ENCODE results near the gene DCHS1. TPM values are rescaled to one million over a fixed set of nuclear protein-coding genes. Genes with fewer than 3 reads are reported as not detected.

DCHS1 gene
- total RNA-seq, 3 donors from 2014 or later (not counting 1 experiment from before 2014, with no cell fraction given): 0.49 to 1.0 (median 0.83) TPM

DNA sequence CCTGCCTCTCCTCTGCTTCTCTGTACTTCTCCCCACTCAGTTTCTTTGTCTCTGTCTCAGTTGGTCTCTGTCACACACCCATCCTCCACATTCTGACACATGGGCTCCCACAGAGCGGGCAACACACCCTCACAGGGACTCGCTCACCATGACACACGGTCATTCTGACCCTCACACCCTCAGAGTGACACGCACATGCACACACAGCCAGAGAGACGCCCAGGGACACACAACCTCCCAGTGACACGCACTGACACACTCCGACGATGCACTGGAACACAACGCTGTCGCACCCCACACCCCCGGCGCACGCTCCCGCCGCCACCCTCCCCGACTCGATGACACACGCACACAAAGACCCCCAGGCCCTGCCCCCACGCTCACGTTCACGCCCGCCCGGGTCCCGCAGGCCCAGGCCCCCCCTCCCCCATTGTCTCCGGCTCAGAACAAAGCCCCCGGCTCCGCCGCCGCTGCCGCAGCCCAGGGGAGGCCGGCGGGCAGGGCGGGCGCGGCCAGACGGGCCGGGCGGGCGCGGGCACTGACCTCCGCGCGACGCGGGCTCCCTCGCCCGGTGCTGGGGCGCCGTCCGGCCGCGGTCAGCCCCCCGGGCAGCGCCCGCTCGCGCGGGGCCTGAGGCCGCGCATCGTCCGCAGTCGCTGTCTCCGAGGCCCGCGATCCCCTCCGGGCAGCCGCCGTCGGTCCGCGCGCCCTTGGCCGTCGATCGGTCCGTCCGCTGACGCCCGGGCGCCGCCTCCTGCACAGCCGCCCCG lies 404 bp downstream of the DCHS1 start:
- Mint-ChIP-seq H3K9me3 (no peaks in the 10 kb centered on the region), H3K27ac (no peak overlapping the region), H3K27me3 (ENCODE audit: low read depth in 2 of 2) (peaks cover 0 to 11% of the 10 kb centered on the region in 2 donors), H3K4me3 (no peak overlapping the region), H3K36me3 (no peaks in the 10 kb centered on the region), H3K4me1 (peaks cover 0 to 6% of the 10 kb centered on the region in 2 donors)
- Histone ChIP-seq H3K4me1 (ENCODE audit: control insufficient read depth, insufficient read depth, low read length) (peaks cover 10% of the 10 kb centered on the region), H3K27ac (ENCODE audit: low read length) (no peak overlapping the region), H3K36me3 (ENCODE audit: control insufficient read depth, insufficient read depth, low read length) (no peaks in the 10 kb centered on the region), H3K9me3 (ENCODE audit: control insufficient read depth, insufficient read depth, low read length) (no peaks in the 10 kb centered on the region), H3K4me3 (ENCODE audit: low read length) (peak overlapping the region; percentile 12), H3K27me3 (ENCODE audit: control insufficient read depth, insufficient read depth, low read length) (peaks cover 4% of the 10 kb centered on the region)
- ATAC-seq (peak; percentile 40 to 72 (median 58)), DNase-seq (peak in 1 of 2 donors; percentile 54)
- TF ChIP-seq, protein P1, sequence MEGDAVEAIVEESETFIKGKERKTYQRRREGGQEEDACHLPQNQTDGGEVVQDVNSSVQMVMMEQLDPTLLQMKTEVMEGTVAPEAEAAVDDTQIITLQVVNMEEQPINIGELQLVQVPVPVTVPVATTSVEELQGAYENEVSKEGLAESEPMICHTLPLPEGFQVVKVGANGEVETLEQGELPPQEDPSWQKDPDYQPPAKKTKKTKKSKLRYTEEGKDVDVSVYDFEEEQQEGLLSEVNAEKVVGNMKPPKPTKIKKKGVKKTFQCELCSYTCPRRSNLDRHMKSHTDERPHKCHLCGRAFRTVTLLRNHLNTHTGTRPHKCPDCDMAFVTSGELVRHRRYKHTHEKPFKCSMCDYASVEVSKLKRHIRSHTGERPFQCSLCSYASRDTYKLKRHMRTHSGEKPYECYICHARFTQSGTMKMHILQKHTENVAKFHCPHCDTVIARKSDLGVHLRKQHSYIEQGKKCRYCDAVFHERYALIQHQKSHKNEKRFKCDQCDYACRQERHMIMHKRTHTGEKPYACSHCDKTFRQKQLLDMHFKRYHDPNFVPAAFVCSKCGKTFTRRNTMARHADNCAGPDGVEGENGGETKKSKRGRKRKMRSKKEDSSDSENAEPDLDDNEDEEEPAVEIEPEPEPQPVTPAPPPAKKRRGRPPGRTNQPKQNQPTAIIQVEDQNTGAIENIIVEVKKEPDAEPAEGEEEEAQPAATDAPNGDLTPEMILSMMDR (IDR thresholded peaks at IDR 0.05): no peak
- 4% methylated on average over 82 of the region's 84 CpGs for WGBS (ENCODE audit: insufficient coverage)
- intact Hi-C loops (cut with micrococcal nuclease): no loop called here

GRCh38 chr11:6654281-6655019 lies 1.2 kb downstream of the DCHS1 start:
- Mint-ChIP-seq H3K36me3 (no peaks in the 10 kb centered on the region), H3K9me3 (no peaks in the 10 kb centered on the region), H3K27me3 (ENCODE audit: low read depth in 2 of 2) (peaks cover 0 to 11% of the 10 kb centered on the region in 2 donors), H3K27ac (no peak overlapping the region), H3K4me1 (peaks cover 0 to 6% of the 10 kb centered on the region in 2 donors), H3K4me3 (no peak overlapping the region)
- H3K4me3 ChIP-seq (ENCODE audit: low read length): no peak overlapping the region
- H3K27me3 ChIP-seq (ENCODE audit: control insufficient read depth, insufficient read depth, low read length): peaks cover 4% of the 10 kb centered on the region
- no peaks in the 10 kb centered on the region for H3K9me3 ChIP-seq (ENCODE audit: control insufficient read depth, insufficient read depth, low read length)
- TF ChIP-seq, protein P1 (IDR thresholded peaks at IDR 0.05): no peak
- ATAC-seq (no peak), DNase-seq (peak in 1 of 2 donors; percentile 27)
- peaks cover 10% of the 10 kb centered on the region for H3K4me1 ChIP-seq (ENCODE audit: control insufficient read depth, insufficient read depth, low read length)
- 81% methylated on average over 9 of the region's 9 CpGs for WGBS (ENCODE audit: insufficient coverage)
- no peaks in the 10 kb centered on the region for H3K36me3 ChIP-seq (ENCODE audit: control insufficient read depth, insufficient read depth, low read length)
- intact Hi-C loops (cut with micrococcal nuclease): no loop called here
- H3K27ac ChIP-seq (ENCODE audit: low read length): no peak overlapping the region

GRCh38 chr11:6653656-6654055 lies 2.0 kb downstream of the DCHS1 start:
- Mint-ChIP-seq H3K36me3 (no peaks in the 10 kb centered on the region), H3K9me3 (no peaks in the 10 kb centered on the region), H3K4me1 (peaks cover 0 to 6% of the 10 kb centered on the region in 2 donors), H3K27me3 (ENCODE audit: low read depth in 2 of 2) (peaks cover 0 to 11% of the 10 kb centered on the region in 2 donors), H3K27ac (no peak overlapping the region), H3K4me3 (no peak overlapping the region)
- no peak for DNase-seq
- Histone ChIP-seq H3K36me3 (ENCODE audit: control insufficient read depth, insufficient read depth, low read length) (no peaks in the 10 kb centered on the region), H3K27me3 (ENCODE audit: control insufficient read depth, insufficient read depth, low read length) (peaks cover 4% of the 10 kb centered on the region), H3K9me3 (ENCODE audit: control insufficient read depth, insufficient read depth, low read length) (no peaks in the 10 kb centered on the region), H3K27ac (ENCODE audit: low read length) (no peak overlapping the region), H3K4me1 (ENCODE audit: control insufficient read depth, insufficient read depth, low read length) (peaks cover 10% of the 10 kb centered on the region), H3K4me3 (ENCODE audit: low read length) (no peak overlapping the region)
- TF ChIP-seq, protein P1 (IDR thresholded peaks at IDR 0.05): no peak
- intact Hi-C loops (cut with micrococcal nuclease): no loop called here
- 99% methylated on average over 2 of the region's 2 CpGs for WGBS (ENCODE audit: insufficient coverage)
- no peak for ATAC-seq

All from natural killer cell (primary cell).